Stromal cell of bone marrow (primary cell): ENCODE measurements around the gene ZNG1B.
"Not testable (repeated sequence)": the region's sequence is repeated elsewhere in the genome, so short reads cannot be mapped to it uniquely, and the experiment has no call there.

Experiments used
- DNase-seq: peaks from one replicate; pipeline ENCODE4 v3.0.0-alpha.2; 2012; ENCODE audit warnings: low read depth

The ZNG1B gene

GRCh38 chr2:113437508-113438465, at the start of gene ZNG1B:
TSS of gene ZNG1B (plus strand) at chr2:113437691. CDS start at chr2:113437869, 178 bp downstream.
- not testable (repeated sequence) for DNase-seq

DNA sequence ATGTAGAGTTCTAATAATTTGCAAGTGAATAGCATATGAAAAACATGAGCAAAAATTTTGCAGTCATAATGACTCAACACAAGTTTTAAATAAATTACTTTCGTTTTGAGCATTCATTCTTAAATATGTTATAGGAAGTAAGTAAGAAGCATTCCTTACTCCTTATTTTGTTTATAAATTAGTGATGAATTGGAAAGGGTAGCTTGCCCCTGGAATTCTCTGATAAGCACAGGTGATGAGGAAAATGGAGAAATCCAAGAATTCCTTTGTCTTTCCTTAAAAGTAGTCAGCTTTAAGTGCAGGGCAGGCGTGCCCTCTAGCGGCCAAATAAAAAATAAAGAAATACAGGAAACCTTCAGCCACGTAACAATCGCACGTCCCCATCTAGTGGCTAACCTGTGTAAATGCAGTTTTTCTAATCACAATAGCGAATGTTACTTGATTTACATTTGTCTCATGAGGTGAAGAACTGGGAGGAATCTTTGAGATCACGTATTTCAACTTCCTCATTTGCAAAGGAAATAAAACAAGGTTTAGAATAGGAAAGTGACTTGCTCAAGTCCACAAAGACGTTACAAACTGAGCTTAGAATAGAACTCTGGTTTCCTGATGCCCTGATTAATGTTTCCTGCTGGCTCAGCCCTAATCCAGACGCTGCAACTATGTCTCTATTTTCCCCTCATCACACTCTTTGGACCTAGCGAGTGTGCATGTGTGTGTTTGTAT, 47.2 kb upstream of the ZNG1B start:
- peak; percentile 43 for DNase-seq

GRCh38 chr2:113391073-113391472, 46.4 kb upstream of the ZNG1B start:
- DNase-seq: no peak

DNA sequence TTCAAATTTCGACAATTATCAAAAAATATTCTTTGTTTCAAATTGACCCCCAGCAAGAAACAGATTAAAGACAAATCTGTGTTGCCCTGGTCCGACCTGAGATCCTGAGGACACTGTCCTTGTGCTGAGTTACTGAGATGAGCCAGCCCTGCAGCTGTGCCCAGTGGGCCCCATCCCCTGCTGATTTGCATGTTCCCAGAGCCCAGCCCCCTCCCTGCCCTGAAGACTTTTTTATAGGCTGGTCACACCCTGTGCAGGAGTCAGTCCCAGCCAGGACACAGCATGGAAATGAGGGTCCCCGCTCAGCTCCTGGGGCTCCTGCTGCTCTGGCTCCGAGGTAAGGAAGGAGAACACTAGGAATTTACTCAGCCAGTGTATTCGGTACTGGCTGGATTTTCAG, 31.4 kb upstream of the ZNG1B start:
- no peak for DNase-seq

- peak; percentile 6 for DNase-seq
These were observed 29.9 kb upstream of the ZNG1B start for GRCh38 chr2:113407446-113408099.

- DNase-seq: not testable (repeated sequence)
These were observed 25.7 kb upstream of the ZNG1B start for GRCh38 chr2:113411725-113412352.

DNA sequence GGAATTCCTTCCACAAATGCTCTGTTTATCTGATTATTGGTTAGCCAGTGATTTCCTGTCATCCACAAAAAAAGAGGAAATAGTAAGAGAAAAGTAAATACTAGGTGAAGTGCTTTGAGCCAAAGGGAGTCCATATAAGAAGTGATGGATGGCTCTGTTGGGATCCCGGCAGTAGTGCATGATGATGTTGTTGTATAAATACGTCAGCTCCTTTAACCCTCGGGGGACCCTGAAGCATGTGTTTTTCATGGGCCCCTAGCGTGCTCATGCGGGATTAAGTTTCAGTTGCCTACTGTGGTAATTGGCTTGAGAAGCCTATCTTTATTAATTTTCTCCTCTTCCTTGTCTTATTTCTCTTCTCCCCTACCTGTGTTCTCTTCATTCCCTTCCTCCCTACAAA, 24.7 kb upstream of the ZNG1B start:
- not testable (repeated sequence) for DNase-seq

DNA sequence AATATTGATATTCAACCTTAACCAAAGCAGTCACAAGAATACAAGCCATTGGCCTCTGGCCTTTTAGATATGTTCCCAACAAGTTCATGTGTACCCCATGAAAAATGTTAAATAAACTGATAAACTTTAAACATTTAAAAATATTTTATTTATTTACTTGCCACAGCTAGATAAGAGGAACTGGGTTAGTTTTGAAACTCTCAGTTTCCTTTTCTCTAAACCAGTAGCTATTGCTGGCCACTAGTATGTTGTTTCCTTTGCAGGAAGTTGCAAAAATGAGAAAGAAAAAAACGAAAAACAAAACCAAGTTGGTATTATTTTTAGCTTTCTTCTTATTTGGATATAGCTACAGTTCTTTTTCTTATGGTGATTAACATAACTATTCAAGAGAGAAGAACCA, 5.7 kb upstream of the ZNG1B start:
- DNase-seq: not testable (repeated sequence)

DNA sequence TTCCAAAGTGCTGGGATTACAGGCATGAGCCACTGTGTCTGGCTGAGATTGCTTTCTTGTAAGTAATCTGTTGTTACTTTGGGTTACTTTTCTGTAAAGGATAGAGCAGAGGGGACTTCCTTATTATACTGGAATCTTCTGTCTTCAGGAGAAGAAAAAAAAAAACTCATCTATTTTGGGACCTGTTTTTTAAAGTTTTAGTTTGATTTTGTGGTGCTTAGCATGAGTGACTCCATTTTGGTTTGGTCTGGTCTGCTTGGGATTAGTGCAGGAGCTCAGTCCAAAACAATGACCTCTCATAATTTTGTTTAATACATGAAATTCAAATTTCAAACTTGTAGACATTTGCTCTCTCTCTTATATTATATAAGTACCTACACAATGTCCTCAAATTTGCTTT, 4.0 kb upstream of the ZNG1B start:
- DNase-seq: not testable (repeated sequence)

DNA sequence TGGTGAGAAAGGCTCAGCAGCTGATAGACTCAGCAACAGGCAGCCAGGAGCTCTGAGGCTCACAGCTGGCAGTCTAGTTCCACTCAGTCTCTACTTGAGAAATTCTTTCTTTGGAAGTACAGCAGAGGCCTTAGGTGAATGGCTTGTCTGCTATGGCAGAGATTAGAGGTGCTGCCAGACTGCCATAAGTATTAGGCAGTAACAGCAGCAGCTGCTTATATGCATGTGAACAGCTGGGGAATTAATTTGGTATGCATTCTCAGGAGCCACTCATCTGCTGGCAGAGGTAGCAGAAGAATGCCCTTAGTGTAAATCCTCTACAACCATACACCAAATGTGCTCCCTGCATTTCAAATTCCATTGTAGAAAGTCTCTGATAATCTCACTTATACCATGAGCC, 28.3 kb downstream of the ZNG1B start:
- not testable (repeated sequence) for DNase-seq

GRCh38 chr2:113476688-113477368, 39.3 kb downstream of the ZNG1B start:
- not testable (repeated sequence) for DNase-seq

GRCh38 chr2:113496527-113496926, 59.0 kb downstream of the ZNG1B start:
- not testable (repeated sequence) for DNase-seq

DNA sequence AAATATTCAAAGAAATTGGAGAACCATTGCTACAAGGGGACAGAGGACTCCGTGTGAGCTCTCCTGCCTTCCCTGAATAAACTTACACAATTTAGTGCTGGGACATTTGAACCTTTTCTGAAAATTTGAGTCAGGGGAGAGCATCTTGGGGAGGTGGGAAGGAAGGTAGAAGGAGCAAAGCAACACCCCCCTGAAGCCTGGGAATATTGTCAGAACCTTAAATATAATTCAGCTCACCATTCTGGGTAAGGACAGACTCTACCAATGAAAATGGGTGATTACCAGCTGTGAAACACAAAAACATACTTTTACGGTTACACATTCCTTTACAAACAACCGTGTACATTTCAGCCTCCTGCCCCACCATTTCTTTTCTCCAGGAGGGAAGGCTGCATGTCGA, 60.9 kb downstream of the ZNG1B start, which contains the start of gene FOXD4L1:
Gene FOXD4L1, plus strand, starts transcription at position 301 of the 400 bp plus-strand sequence. CDS start 592 bp downstream, outside the sequence.
- DNase-seq: not testable (repeated sequence)

DNA sequence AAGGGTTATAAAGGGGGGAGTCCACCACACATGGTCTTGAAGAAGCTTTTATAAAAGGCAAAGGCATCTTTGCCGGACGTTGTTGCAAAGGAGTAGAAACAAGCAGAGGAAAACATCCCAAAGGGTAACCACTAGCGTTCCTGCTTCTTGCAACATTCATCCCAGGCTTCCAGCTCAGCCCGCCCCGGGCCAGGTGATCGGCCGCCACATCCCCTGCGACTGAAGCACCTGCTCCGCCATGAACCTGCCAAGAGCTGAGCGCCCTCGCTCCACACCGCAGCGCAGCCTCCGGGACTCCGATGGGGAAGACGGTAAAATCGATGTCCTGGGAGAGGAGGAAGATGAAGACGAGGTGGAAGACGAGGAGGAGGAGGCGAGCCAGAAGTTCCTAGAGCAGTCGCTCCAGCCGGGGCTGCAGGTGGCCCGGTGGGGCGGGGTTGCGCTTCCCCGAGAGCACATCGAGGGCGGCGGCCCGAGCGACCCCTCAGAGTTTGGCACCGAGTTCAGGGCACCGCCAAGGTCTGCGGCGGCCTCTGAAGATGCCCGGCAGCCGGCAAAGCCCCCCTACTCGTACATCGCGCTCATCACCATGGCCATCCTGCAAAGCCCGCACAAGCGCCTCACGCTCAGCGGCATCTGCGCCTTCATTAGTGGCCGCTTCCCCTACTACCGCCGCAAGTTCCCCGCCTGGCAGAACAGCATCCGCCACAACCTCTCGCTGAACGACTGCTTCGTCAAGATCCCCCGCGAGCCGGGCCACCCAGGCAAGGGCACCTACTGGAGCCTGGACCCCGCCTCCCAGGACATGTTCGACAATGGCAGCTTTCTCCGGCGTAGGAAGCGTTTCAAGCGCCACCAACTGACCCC, 61.8 kb downstream of the ZNG1B start:
- DNase-seq: not testable (repeated sequence)

DNA sequence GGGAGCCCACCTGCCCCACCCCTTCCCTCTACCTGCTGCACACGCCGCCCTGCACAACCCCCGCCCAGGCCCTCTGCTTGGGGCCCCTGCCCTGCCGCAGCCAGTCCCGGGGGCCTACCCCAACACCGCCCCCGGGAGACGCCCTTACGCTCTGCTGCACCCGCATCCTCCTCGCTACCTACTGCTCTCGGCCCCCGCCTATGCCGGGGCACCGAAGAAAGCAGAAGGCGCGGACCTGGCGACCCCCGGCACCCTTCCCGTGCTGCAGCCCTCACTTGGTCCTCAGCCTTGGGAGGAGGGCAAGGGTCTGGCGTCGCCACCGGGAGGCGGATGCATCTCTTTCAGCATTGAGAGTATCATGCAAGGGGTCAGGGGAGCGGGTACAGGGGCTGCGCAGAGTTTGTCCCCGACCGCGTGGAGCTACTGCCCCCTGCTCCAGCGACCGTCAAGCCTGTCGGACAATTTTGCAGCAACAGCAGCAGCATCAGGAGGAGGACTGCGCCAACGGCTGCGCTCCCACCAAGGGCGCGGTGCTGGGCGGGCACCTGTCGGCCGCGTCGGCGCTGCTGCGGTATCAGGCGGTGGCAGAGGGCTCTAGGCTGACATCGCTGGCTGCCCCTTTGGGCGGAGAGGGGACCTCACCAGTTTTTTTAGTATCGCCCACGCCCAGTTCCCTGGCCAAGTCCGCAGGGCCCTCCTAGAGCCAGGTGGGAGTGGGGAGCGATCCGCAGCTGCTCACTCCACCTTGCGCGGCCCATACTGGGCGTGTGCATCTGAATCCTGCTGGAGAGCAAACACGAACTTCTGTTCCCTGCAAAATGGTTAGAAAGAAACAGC, 62.6 kb downstream of the ZNG1B start:
- not testable (repeated sequence) for DNase-seq

- DNase-seq: not testable (repeated sequence)
These were observed 63.2 kb downstream of the ZNG1B start for GRCh38 chr2:113500723-113501038.

DNA sequence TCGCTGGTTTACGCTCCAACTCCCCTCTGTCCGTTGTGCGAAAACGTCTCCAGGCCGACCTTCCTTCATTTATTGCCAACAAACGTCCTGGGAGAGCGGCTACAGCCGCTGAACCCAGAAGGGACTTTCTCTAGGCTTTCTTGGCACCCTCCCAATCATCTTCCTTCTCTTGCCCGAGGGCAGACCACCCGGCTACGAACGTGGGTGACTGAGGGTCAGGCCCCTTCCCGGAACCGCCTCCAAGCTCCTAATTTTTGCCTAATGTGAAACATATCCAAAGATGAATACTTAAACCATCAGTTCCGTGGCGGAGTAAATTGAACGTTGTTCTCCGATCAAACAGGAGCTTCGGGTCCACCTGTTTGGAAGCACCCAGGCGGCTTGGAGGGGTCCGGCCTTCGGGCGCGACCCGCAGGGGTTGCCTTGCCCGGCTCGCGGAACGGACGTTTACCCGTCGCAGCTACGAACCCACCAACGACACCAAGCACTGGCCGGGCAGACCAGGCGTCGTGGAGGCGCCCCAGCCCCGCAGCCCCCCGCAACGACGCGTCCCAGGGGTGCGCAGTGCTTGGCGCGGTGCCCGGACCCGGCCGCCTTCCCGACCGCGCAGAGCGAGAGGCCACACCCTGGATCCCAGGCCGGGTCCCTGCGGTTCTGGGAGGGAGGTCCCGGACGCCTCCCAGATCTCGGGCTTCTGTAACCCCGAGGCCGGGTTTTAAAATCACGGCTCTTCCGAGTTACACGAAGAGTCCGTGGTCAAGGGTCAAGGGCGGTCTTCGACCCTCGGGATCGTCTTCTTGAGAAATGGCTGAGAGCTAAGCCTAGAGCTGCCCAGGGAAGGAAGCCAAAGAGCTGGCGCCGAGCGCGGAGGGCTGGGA, 65.0 kb downstream of the ZNG1B start:
- DNase-seq: not testable (repeated sequence)
